BLaER1 (cell line): Measurements from ENCODE around the gene ANKRD12.
A peak's percentile ranks its signal among the peaks of the same experiment; 100 is the strongest.

Experiments
- H3K27ac ChIP-seq: shearing (Covaris generic); formaldehyde crosslinking; 2 replicates; pipeline ENCODE4 v1.8.1; 2022
- H3K27me3 ChIP-seq: shearing (Covaris generic); formaldehyde crosslinking; 2 replicates; pipeline ENCODE4 v1.8.1; 2022
- H3K36me3 ChIP-seq: shearing (Covaris generic); formaldehyde crosslinking; 2 replicates; pipeline ENCODE4 v1.8.1; 2022
- H3K4me1 ChIP-seq: shearing (Covaris generic); formaldehyde crosslinking; 2 replicates; pipeline ENCODE4 v1.8.1; 2022
- H3K4me2 ChIP-seq: shearing (Covaris generic); formaldehyde crosslinking; 2 replicates; pipeline ENCODE4 v1.8.1; 2022
- H3K4me3 ChIP-seq: shearing (Covaris generic); formaldehyde crosslinking; 2 replicates; pipeline ENCODE4 v1.8.1; 2022
- H3K9ac ChIP-seq: shearing (Covaris generic); formaldehyde crosslinking; 2 replicates; pipeline ENCODE4 v1.8.1; 2022
- H3K9me3 ChIP-seq: shearing (Covaris generic); formaldehyde crosslinking; 2 replicates; pipeline ENCODE4 v1.8.1; 2022
- H4K20me1 ChIP-seq: shearing (Covaris generic); formaldehyde crosslinking; 2 replicates; pipeline ENCODE4 v1.8.1; 2022
- Cebpa-rat ChIP-seq: shearing (Covaris generic); IDR thresholded peaks from 2 replicates; pipeline ENCODE4 v1.8.1; 2022

The ANKRD12 gene

DNA sequence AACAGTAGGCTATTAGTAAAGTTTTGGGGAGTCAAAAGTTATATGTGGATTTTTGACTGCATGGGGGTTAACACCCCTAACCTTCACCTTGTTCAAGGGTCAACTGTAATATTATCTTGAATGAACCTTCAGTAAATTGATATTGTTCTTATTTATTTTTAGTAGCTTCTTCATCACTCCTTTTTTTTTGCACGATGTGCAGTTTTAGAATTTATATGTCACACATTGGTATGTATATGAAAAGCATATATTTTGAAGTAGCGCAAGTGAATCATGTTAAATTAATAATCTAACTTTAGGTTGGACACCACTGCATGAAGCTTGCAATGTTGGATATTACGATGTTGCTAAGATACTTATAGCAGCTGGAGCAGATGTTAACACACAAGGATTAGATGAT lies 79.9 kb downstream of the ANKRD12 start:
- Histone ChIP-seq H3K27ac (no peak overlapping the region), H3K9me3 (no peaks in the 10 kb centered on the region), H4K20me1 (no peaks in the 10 kb centered on the region), H3K4me2 (no peak overlapping the region), H3K36me3 (peaks cover 60% of the 10 kb centered on the region), H3K4me1 (no peaks in the 10 kb centered on the region; the same call in 1 of the 2 replicates), H3K27me3 (no peaks in the 10 kb centered on the region), H3K4me3 (no peak overlapping the region), H3K9ac (no peak overlapping the region)
- TF ChIP-seq Cebpa-rat = no peak

DNA sequence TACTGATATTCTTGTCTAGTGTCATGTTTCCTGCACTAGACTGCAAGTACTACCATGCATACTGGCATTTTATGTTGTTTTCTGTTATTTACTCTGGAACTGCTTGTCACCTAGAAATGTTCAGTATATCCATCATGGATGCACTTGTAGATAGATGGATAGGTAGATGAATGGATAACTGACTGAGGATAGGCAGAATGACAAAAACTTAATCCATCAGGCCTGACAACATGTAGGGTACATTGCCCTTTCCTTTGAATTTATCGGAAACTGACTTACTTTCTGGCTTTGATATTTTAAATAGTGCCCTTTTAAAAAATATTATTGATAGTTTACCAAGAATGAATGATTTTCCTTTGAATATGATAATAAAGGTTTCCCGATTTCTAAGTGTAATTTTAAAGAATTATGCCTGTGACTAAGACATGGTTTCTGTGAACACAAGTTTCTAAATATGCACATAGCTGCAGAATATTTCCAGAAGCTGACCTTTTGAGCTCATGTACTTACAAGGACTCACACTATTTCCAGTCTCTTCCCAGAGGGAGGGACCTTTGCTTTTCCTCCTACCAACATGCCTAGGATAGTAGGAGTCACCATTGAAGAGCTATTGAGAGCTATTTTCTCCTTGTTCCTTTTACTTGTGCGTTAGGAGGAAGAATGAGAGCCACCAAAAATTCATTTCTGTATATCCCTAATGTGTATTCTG lies 81.3 kb downstream of the ANKRD12 start:
- no peak overlapping the region for H3K27ac ChIP-seq
- H3K27me3 ChIP-seq = no peaks in the 10 kb centered on the region
- H3K4me1 ChIP-seq = no peaks in the 10 kb centered on the region; the same call in 1 of the 2 replicates
- H3K36me3 ChIP-seq = peaks cover 69% of the 10 kb centered on the region
- H3K9ac ChIP-seq = no peak overlapping the region
- H3K4me2 ChIP-seq = no peak overlapping the region
- TF ChIP-seq Cebpa-rat = no peak
- no peak overlapping the region for H3K4me3 ChIP-seq
- H4K20me1 ChIP-seq = no peaks in the 10 kb centered on the region
- no peaks in the 10 kb centered on the region for H3K9me3 ChIP-seq

DNA sequence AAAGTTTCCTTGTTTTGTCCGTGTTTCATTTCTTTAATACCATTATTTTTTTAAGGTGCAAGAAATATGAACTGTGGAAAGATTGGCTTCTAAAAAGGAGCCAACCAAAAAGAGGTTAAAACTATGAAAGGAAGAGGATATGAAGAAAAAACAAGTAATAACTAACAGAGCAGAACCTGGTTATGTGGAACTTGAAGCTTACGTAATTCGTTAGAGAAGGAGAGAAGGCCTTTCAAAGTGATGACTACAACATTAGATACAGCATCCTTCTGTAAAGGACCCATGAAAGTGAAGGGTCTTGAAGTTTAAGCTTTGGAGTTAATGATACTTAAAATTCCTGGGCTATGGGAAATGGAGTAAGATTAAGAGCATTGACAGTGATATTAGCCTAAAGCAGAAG lies 84.5 kb downstream of the ANKRD12 start:
- Histone ChIP-seq H3K36me3 (peaks cover 55% of the 10 kb centered on the region), H3K9me3 (no peaks in the 10 kb centered on the region), H3K27ac (no peak overlapping the region), H4K20me1 (no peaks in the 10 kb centered on the region), H3K27me3 (no peaks in the 10 kb centered on the region), H3K4me2 (no peak overlapping the region), H3K9ac (no peak overlapping the region), H3K4me1 (no peaks in the 10 kb centered on the region), H3K4me3 (no peak overlapping the region)
- TF ChIP-seq Cebpa-rat = no peak

DNA sequence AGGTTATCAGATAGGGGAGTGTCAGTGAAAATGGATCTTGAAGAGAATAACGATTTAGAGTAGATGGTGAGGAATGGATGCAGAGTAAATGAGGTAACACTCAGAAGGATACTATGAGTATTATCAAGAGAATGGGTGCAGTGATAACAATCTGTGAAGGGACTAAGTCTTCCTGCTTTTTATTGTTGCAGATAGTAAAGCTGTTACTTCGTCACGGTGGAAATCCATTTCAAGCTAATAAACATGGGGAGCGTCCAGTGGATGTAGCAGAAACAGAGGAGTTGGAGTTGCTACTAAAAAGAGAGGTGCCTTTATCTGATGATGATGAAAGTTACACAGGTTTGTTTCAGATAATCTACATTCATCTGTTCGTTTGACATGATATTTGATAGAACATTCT lies 85.1 kb downstream of the ANKRD12 start:
- Histone ChIP-seq H3K36me3 (peaks cover 55% of the 10 kb centered on the region), H3K4me3 (no peak overlapping the region), H3K9me3 (no peaks in the 10 kb centered on the region), H4K20me1 (no peaks in the 10 kb centered on the region), H3K27ac (no peak overlapping the region), H3K4me1 (no peaks in the 10 kb centered on the region), H3K4me2 (no peak overlapping the region), H3K9ac (no peak overlapping the region), H3K27me3 (no peaks in the 10 kb centered on the region)
- TF ChIP-seq Cebpa-rat = no peak

DNA sequence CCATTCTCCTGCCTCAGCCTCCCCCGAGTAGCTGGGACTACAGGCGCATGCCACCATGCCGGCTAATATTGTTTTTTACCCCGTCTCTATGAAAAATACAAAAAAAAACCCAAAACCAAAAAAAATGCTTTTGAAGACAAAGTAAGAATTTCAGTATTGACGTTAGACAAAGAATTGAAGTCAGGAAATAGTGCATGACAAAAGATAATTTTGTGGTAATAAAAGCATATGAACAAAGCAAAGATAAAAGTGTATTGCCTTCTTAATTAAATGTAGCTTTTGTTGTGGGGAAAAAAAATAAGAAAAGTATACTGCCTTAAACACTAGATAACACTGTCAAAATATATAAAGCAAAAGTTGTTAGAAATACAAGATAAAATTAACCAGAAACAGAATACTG lies 86.8 kb downstream of the ANKRD12 start:
- H3K4me3 ChIP-seq = no peak overlapping the region
- TF ChIP-seq Cebpa-rat = no peak
- H3K4me2 ChIP-seq = no peak overlapping the region
- H3K36me3 ChIP-seq = peaks cover 47% of the 10 kb centered on the region
- H3K9ac ChIP-seq = no peak overlapping the region
- no peaks in the 10 kb centered on the region for H4K20me1 ChIP-seq
- no peaks in the 10 kb centered on the region for H3K27me3 ChIP-seq
- H3K4me1 ChIP-seq = no peaks in the 10 kb centered on the region
- H3K9me3 ChIP-seq = no peaks in the 10 kb centered on the region
- H3K27ac ChIP-seq = no peak overlapping the region

DNA sequence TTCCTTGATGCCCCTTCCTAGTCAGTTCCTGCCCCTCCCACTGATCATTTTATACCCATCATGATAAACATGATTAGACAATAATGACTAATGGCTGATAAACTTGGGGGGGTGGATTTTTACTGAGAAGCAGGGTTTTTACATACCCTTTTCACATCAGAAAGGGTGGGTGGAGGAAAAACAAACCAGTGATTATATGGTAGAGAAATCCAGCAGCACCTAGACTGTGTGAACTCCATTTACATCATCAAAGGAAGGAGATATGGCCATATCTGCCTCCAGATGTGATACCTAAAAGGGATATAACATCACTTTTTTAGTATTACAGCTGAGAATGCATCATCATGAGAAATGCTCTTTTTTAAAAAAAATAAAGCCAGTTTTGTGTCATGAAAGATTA lies 89.9 kb downstream of the ANKRD12 start:
- H3K36me3 ChIP-seq = peaks cover 45% of the 10 kb centered on the region
- no peak for TF ChIP-seq Cebpa-rat

DNA sequence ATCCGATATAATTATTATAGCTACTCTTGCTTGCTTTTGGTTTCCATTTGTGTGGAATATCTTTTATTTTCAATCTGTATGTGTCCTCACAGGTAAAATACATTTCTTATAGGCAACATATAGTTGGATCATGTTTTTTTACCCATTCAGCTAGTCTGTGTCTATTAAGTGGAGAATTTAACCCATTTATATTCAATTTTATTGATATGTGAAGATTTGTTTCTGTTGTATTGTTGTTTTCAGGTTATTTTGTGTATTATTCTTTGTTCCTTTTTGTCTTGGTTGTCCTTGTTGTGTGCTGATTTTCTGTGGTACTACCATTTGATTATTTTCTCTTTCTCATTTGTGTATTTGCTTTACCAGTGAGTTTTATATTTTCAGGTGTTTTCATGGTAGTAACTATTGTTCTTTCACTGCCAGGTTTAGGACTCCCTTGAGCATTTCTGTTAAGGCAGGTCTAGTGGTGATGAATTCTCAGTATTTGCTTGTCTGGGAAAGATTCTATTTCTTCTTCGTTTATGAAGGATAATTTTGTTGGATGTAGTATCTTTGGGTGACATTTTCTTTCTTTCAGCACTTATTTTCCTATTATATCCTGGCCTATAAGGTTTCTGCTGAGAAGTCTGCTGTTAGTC lies 95.4 kb downstream of the ANKRD12 start:
- no peak overlapping the region for H3K27ac ChIP-seq
- no peak overlapping the region for H3K4me2 ChIP-seq
- no peaks in the 10 kb centered on the region for H3K4me1 ChIP-seq
- H3K9me3 ChIP-seq = peaks cover 39% of the 10 kb centered on the region
- TF ChIP-seq Cebpa-rat = no peak
- H4K20me1 ChIP-seq = no peaks in the 10 kb centered on the region
- H3K27me3 ChIP-seq = no peaks in the 10 kb centered on the region
- H3K36me3 ChIP-seq = peaks cover 64% of the 10 kb centered on the region
- no peak overlapping the region for H3K9ac ChIP-seq
- H3K4me3 ChIP-seq = 0 out of 2 replicates have a peak overlapping the region, but pooled peaks have one; percentile 8

More for the DNA sequence above, 89.9 kb downstream of the ANKRD12 start:
- H3K27ac ChIP-seq = no peak overlapping the region
- H3K27me3 ChIP-seq = no peaks in the 10 kb centered on the region
- H3K4me2 ChIP-seq = no peak overlapping the region
- no peaks in the 10 kb centered on the region for H4K20me1 ChIP-seq
- no peak overlapping the region for H3K4me3 ChIP-seq
- H3K9me3 ChIP-seq = peaks cover 11% of the 10 kb centered on the region
- H3K4me1 ChIP-seq = no peaks in the 10 kb centered on the region
- no peak overlapping the region for H3K9ac ChIP-seq

DNA sequence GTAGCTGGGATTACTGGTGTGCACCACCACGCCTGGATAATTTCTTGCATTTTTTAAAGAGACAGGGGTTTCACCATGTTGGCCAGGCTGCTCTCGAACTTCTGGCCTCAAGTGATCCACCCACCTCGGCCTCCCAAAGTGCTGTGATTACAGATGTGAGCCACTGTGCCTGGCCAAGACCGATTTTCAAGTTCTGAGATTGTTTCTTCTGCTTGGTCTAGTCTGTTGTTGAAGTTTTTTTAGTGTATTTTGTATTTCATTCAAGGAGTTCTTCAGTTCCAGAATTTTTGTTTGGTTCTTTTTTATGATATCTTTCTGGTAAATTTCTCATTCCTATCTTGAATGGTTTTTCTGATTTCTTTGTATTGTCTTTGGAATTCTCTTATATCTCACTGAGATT lies 96.4 kb downstream of the ANKRD12 start:
- Histone ChIP-seq H3K4me1 (no peaks in the 10 kb centered on the region), H3K4me2 (no peak overlapping the region), H3K27me3 (no peaks in the 10 kb centered on the region), H3K9ac (no peak overlapping the region), H4K20me1 (no peaks in the 10 kb centered on the region), H3K36me3 (peaks cover 67% of the 10 kb centered on the region), H3K9me3 (peaks cover 39% of the 10 kb centered on the region), H3K4me3 (0 out of 2 replicates have a peak overlapping the region, but pooled peaks have one; percentile 8), H3K27ac (no peak overlapping the region)
- TF ChIP-seq Cebpa-rat = no peak

DNA sequence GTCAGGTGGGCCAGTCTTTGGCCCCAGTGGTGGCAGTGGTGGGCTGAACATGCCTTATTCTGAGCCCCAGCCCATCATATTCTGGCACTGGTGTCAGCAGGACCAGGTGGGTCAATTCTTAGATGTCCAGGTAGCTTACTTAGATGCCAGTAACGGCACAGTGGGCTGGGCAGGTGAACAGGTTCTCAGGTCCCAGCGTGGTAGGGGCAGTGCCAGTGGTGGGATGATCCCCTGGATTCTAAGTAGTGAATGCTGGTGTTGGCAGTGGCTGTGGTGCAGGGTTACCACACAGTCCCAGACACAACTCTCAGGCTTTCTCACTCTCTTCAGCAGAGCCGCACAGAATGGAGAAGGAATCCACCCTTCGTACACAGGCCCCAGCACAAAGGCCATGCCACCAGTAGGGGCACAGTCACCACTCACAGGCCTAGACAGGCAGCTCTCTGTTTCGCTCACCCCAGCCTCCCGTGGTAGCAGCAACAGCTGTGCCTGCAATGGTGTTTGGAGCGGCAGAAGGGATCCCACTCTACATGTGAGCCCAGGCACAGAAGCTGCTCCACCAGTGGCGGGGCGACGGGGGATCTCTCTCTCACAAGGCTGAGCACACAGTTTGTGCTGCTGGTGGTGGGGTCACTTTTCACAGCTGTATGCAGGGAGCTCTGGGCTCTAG lies 97.3 kb downstream of the ANKRD12 start:
- no peaks in the 10 kb centered on the region for H3K27me3 ChIP-seq
- H3K4me2 ChIP-seq = no peak overlapping the region
- no peaks in the 10 kb centered on the region for H4K20me1 ChIP-seq
- no peaks in the 10 kb centered on the region for H3K4me1 ChIP-seq
- H3K9me3 ChIP-seq = peaks cover 39% of the 10 kb centered on the region
- no peak overlapping the region for H3K27ac ChIP-seq
- TF ChIP-seq Cebpa-rat = no peak
- no peak overlapping the region for H3K9ac ChIP-seq
- no peak overlapping the region for H3K4me3 ChIP-seq
- H3K36me3 ChIP-seq = peaks cover 65% of the 10 kb centered on the region

DNA sequence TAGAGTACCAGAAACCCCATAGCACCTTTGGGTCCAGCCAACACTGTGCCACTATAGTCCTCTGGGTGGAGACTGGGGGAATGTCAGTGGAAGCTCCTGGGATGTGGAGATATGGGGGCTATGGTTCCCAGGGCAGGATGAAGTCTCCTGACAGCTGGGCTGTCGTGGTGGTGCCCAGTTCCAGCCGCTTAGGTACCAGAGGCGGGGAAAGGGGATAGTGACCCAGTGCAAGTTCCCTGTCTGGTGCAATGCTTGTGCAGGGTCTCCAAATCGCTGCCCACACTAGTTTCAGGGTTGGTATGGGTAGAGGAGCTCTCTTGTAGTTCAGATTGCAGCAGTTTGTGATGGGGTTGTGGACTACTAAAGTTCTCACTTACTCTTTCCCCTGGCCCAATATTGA lies 97.9 kb downstream of the ANKRD12 start:
- no peak overlapping the region for H3K27ac ChIP-seq
- no peak overlapping the region for H3K4me3 ChIP-seq
- H3K4me1 ChIP-seq = no peaks in the 10 kb centered on the region
- H3K27me3 ChIP-seq = no peaks in the 10 kb centered on the region
- H3K9ac ChIP-seq = no peak overlapping the region
- H3K9me3 ChIP-seq = peaks cover 39% of the 10 kb centered on the region
- no peak for TF ChIP-seq Cebpa-rat
- H4K20me1 ChIP-seq = no peaks in the 10 kb centered on the region
- peaks cover 62% of the 10 kb centered on the region for H3K36me3 ChIP-seq
- no peak overlapping the region for H3K4me2 ChIP-seq
